SU-DHL-6 (cell line): Measurements from ENCODE around the gene PGAM2.

Experiments
- H2AFZ ChIP-seq: fragments of 200-600 bp; sonication (generic); 2 replicates; pipeline ENCODE4 v1.6.1; 2014; ENCODE audit warnings: low read depth, mild to moderate bottlenecking, moderate library complexity, mixed read lengths, antibody characterized with exemption, low read length; ENCODE audit not compliant: severe bottlenecking
- H3F3A ChIP-seq: fragments of 200-600 bp; shearing (Covaris generic); 2 replicates; pipeline ENCODE4 v1.6.0; 2016; ENCODE audit warnings: antibody characterized with exemption, mild to moderate bottlenecking; ENCODE audit not compliant: insufficient read depth
- H3K27ac ChIP-seq: fragments of 200-600 bp; sonication (generic); 2 replicates; pipeline ENCODE4 v1.5.1; 2016; ENCODE audit warnings: low read depth, mild to moderate bottlenecking, low read length, moderate library complexity, mixed read lengths
- H3K27me3 ChIP-seq: fragments of 200-600 bp; sonication (generic), shearing (Covaris generic); 2 replicates; pipeline ENCODE4 v1.6.0; 2014; ENCODE audit warnings: mild to moderate bottlenecking, low read length
- H3K36me3 ChIP-seq: fragments of 200-600 bp; sonication (generic); 2 replicates; pipeline ENCODE4 v1.6.1; 2014; ENCODE audit warnings: mild to moderate bottlenecking, low read length, mixed read lengths
- H3K4me2 ChIP-seq: fragments of 300-600, 200-600 bp; shearing (Covaris generic), sonication (generic); 2 replicates; pipeline ENCODE4 v1.6.0; 2014; ENCODE audit warnings: low read length, low read depth, mild to moderate bottlenecking; ENCODE audit not compliant: poor library complexity, severe bottlenecking
- H3K4me3 ChIP-seq: fragments of 200-600 bp; sonication (generic); 2 replicates; pipeline ENCODE4 v1.5.1; 2014; ENCODE audit warnings: antibody characterized with exemption, low read length, mild to moderate bottlenecking, mixed read lengths; ENCODE audit not compliant: insufficient read depth, poor library complexity, severe bottlenecking
- H3K79me2 ChIP-seq: fragments of 200-600 bp; sonication (generic); 2 replicates; pipeline ENCODE4 v1.6.1; 2014; ENCODE audit warnings: mild to moderate bottlenecking, low read length, moderate library complexity; ENCODE audit not compliant: insufficient read depth
- H3K9ac ChIP-seq: fragments of 200-600 bp; sonication (generic); 2 replicates; pipeline ENCODE4 v1.7.0; 2014; ENCODE audit warnings: mild to moderate bottlenecking, low read length
- H3K9me2 ChIP-seq: fragments of 200-600 bp; sonication (generic); replicated peaks from 2 replicates; pipeline ENCODE4 v1.6.1; 2014; ENCODE audit warnings: low read length; ENCODE audit not compliant: insufficient read depth
- H3K9me3 ChIP-seq: fragments of 200-600 bp; sonication (generic); 2 replicates; pipeline ENCODE4 v1.6.1; 2014; ENCODE audit warnings: low read length, mixed read lengths; ENCODE audit not compliant: insufficient read depth
- H4K20me1 ChIP-seq: fragments of 200-600 bp; sonication (generic); 2 replicates; pipeline ENCODE4 v1.6.1; 2014; ENCODE audit warnings: low read depth, mild to moderate bottlenecking, antibody characterized with exemption, low read length, moderate library complexity, mixed read lengths
- EZH2phosphoT487 ChIP-seq: fragments of 200-600 bp; sonication (generic), shearing (Covaris generic); conservative IDR thresholded peaks from 2 replicates; pipeline ENCODE4 v1.6.1; 2018; ENCODE audit warnings: mild to moderate bottlenecking, antibody characterized with exemption, low read length, moderate library complexity, mixed read lengths
- TF ChIP-seq, protein P1 (sequence below): fragments of 200-600 bp; sonication (generic); IDR thresholded peaks from one replicate; pipeline ENCODE4 v1.5.1; 2017; ENCODE audit warnings: antibody characterized with exemption, mild to moderate bottlenecking, low read length, moderate library complexity; ENCODE audit not compliant: insufficient read depth, poor library complexity, severe bottlenecking

PGAM2 gene

DNA sequence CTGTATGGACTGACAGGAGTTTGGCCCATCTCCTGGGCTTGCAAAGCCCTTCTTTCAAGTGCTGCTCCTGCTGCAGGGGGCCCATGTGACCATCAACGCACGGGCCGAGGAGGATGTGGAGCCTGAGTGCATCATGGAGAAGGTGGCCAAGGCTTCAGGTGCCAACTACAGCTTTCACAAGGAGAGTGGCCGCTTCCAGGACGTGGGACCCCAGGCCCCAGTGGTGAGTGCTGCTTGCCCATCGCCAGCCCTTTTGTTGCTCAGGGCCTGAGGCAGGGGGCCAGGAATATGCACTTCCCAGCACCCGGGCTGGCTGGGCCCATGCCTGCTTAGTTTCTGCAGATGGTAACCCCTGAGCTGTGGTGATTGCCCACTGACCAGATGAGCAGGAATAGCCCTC is 8.7 kb downstream of the PGAM2 start:
- no peaks in the 10 kb centered on the region for H3F3A ChIP-seq
- no peaks in the 10 kb centered on the region for H3K27me3 ChIP-seq
- no peaks in the 10 kb centered on the region; the same call in 1 of the 2 replicates for H4K20me1 ChIP-seq

DNA sequence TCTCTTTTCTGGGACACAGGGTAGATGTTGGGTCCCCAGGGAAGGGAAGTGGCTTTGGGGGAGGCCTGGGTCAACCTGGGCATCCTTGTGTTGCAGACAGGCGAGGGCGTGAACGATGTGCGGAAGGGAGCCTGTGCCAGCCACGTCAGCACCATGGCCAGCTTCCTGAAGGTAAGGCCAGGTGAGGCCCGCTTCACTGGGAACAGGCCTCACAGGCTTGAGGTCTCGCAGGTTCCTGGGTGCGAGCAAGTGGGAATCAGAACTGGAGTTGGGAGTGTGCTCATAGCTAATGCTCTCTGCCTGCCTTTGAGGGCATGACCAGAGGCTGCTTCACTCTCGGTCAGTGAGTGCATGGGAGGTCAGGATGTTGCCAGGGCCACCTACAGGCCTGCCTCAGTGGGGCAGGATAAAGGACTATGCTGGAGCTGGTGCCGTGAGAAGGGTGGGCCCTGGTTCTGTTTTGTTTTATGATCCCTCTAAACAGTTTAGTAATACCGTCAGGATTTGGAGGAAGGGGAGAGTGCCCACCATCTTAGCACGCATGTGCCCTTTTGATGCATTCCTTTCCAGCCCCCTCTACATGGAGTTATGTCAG is 12.5 kb downstream of the PGAM2 start:
- H3K9me2 ChIP-seq, result no peaks in the 10 kb centered on the region
- H3K4me3 ChIP-seq, result no peak overlapping the region
- TF ChIP-seq EZH2phosphoT487, result no peak
- TF ChIP-seq, protein P1, sequence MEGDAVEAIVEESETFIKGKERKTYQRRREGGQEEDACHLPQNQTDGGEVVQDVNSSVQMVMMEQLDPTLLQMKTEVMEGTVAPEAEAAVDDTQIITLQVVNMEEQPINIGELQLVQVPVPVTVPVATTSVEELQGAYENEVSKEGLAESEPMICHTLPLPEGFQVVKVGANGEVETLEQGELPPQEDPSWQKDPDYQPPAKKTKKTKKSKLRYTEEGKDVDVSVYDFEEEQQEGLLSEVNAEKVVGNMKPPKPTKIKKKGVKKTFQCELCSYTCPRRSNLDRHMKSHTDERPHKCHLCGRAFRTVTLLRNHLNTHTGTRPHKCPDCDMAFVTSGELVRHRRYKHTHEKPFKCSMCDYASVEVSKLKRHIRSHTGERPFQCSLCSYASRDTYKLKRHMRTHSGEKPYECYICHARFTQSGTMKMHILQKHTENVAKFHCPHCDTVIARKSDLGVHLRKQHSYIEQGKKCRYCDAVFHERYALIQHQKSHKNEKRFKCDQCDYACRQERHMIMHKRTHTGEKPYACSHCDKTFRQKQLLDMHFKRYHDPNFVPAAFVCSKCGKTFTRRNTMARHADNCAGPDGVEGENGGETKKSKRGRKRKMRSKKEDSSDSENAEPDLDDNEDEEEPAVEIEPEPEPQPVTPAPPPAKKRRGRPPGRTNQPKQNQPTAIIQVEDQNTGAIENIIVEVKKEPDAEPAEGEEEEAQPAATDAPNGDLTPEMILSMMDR, result no peak
- H4K20me1 ChIP-seq, result peaks cover 13% of the 10 kb centered on the region; the same call in 1 of the 2 replicates
- H3F3A ChIP-seq, result no peaks in the 10 kb centered on the region
- no peak overlapping the region for H3K27ac ChIP-seq
- H3K36me3 ChIP-seq, result peaks cover 24% of the 10 kb centered on the region; the same call in 1 of the 2 replicates
- no peak overlapping the region for H3K9ac ChIP-seq
- no peak overlapping the region for H3K4me2 ChIP-seq
- H2AFZ ChIP-seq, result no peak overlapping the region
- H3K27me3 ChIP-seq, result no peaks in the 10 kb centered on the region
- H3K9me3 ChIP-seq, result no peaks in the 10 kb centered on the region
- H3K79me2 ChIP-seq, result peaks cover 56% of the 10 kb centered on the region

More for the DNA sequence above, 8.7 kb downstream of the PGAM2 start:
- H3K4me3 ChIP-seq, result no peak overlapping the region
- H3K9ac ChIP-seq, result no peak overlapping the region
- no peaks in the 10 kb centered on the region for H3K9me2 ChIP-seq
- no peak overlapping the region for H3K27ac ChIP-seq
- peaks cover 31% of the 10 kb centered on the region; the same call in 1 of the 2 replicates for H3K36me3 ChIP-seq
- no peak overlapping the region for H2AFZ ChIP-seq
- no peak overlapping the region for H3K4me2 ChIP-seq
- no peak for TF ChIP-seq EZH2phosphoT487
- TF ChIP-seq, protein P1, result no peak
- H3K79me2 ChIP-seq, result peaks cover 25% of the 10 kb centered on the region
- no peaks in the 10 kb centered on the region for H3K9me3 ChIP-seq

DNA sequence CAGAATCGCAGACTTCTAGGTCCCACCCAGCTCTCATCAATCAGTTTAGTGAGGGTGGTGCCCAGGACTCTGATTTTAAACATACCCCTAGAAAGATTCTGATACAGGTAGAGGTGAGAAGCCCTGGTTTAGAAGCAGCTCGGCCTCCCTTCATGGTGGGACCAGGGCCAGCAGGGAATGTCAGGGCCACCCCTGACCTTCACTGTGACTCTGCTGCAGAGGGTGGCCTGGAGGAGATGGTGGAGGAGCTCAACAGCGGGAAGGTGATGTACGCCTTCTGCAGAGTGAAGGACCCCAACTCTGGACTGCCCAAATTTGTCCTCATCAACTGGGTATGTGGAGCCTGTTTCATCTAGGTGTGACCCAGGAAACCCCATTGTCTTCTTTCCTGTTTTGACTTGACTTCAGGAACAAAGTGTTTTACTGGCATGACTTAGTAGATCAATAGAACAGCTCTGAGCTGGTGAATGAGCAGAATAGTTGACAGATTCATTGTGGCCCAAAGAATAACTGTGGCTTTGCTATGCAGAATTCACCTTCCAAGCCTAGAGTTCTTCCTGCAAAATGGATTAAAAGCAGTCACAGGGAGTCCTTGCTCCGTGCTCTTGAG is 13.7 kb downstream of the PGAM2 start:
- TF ChIP-seq EZH2phosphoT487, result no peak
- TF ChIP-seq, protein P1, result no peak
- no peak overlapping the region for H2AFZ ChIP-seq
- H3K9me2 ChIP-seq, result no peaks in the 10 kb centered on the region
- no peak overlapping the region for H3K27ac ChIP-seq
- no peaks in the 10 kb centered on the region for H3K9me3 ChIP-seq
- no peak overlapping the region for H3K9ac ChIP-seq
- peaks cover 17% of the 10 kb centered on the region; the same call in 1 of the 2 replicates for H4K20me1 ChIP-seq
- H3K27me3 ChIP-seq, result no peaks in the 10 kb centered on the region
- no peak overlapping the region for H3K4me3 ChIP-seq
- H3F3A ChIP-seq, result peaks cover 3% of the 10 kb centered on the region; the same call in 1 of the 2 replicates
- H3K4me2 ChIP-seq, result no peak overlapping the region
- peaks cover 65% of the 10 kb centered on the region for H3K79me2 ChIP-seq
- H3K36me3 ChIP-seq, result peaks cover 23% of the 10 kb centered on the region; the same call in 1 of the 2 replicates
